GM19372 (cell line): ENCODE measurements around the gene DMXL2.
"Not testable (repeated sequence)": the region's sequence is repeated elsewhere in the genome, so short reads cannot be mapped to it uniquely, and the experiment has no call there.

ENCODE experiments used
- ATAC-seq: cut with Tn5 transposase; IDR thresholded peaks from one replicate; pipeline ENCODE4 v1.9.1; 2021; ENCODE audit warnings: mild to moderate bottlenecking, low read depth, moderate library complexity; ENCODE audit not compliant: unreplicated experiment

The DMXL2 gene

DNA sequence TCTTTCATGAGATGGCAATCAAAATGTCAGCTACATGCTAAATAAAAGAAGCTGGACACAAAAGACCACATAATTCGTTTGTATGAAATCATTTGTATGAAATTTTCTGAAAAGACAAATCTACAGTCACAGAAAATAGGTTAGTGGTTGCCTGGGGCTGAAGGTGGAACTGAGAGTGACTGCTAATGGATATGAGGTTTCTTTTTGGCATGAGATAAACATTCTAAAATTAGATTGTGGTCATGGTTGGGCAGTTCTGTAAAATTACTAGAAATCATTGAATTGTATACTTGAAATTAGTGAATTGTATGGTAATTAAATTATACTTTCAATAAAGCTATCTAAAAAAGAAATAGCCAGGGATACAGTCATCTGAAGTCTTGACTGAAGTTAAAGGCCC, 2.7 kb upstream of the DMXL2 start:
- peak; percentile 33 for ATAC-seq

DNA sequence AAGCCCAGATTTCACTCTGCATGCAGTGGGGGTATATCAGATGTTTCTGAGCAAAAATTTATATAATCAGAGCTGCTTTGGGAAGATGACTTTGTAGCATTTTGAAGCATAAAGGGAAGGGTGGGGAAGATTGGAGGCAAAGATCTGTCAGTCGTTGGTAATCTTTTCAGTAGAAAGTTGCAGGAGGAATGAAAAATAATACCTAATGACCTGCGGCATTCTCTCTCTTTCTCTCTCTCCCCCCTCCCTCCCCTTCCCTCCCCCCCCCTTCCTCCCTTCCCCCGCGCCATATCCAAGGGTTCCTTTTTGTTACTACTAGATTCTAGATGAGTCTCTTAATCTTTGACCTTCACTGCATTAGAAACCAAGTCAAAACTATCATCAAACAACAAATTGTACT, 1.5 kb upstream of the DMXL2 start:
- no peak for ATAC-seq

DNA sequence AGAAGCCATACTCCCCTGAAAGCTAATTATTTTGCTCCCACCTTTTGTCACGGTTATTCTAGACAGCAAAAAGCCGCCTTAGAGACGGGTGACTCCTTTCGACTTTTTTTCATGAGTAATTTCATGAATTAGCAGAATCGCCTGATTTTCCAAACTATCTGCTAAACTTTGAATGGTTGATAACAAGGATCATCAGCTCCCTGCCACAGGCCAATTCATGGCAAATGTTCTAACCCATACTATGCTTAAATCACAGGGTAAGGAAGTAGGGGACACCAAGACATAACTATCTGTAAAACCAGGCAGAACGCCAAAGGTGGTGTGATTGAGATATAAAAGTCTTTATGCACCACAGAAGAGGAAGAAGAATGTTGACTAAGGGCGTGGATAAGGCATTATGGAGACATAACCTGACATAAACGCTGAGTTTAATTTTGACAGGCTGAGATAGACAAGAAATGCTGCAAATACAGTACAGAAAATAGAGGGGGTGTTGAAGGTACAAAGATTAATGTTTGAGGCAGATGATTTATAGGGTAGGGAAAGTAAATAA, 891 bp upstream of the DMXL2 start:
- no peak for ATAC-seq

DNA sequence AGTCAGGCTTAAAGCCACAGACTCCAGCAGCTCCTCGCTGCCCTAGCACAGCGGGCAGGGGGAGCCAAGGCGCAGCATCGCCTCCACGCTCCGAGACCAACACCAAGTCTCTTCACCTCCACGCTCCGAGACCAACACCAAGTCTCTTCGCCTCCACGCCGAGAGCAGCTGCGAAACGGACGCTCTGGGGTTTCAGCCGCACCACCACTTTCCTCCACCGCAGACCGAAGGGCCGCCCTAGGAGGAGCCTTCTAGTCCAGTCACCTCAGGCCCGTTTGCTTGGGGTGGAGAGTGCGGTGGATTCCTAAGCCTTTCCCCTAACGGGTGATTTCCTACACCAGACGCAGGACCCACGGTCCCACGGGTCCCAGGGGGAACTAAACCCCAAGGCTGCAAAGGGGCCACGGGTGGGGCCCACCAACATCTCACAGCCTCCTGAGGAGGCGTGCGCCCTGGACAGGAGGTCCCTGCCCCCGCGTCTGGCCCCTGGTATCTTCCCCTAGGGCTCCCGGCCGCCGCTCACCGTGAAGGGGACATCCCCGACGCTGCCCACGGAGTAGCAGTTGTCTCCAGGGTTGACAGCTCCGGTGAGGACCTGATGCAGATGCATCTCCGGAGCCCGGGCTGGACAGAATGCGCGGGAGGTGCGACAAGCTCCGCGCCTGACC, 501 bp downstream of the DMXL2 start:
- peak; percentile 38 for ATAC-seq

DNA sequence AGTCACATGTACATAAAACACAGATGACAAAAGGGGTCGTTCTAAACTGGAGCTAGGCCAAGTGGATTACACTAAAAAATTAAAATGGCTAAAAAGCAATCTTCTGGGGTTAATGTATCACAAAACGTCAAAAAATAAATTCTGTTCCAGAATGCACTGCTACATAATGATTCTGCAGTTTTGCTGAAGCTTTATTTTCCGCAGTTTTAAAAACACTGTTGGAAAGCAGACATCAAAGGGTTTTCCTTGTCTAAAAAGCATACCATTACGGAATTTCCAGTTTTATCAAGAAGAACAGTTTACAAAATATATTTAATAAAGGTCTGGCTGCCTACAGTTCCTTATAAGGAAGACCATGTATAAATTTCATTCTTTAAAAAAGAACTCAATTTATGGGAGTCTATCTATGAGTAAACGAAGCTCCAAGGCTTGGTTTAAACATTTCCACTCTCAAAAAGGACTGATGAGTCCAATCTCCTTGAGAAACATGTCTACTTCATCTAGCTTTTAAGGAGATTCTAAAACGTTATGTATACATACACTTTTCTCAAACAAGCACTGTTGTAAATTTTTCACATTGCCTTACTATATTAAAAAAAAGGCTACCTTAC, 1.3 kb downstream of the DMXL2 start:
- ATAC-seq: no peak

DNA sequence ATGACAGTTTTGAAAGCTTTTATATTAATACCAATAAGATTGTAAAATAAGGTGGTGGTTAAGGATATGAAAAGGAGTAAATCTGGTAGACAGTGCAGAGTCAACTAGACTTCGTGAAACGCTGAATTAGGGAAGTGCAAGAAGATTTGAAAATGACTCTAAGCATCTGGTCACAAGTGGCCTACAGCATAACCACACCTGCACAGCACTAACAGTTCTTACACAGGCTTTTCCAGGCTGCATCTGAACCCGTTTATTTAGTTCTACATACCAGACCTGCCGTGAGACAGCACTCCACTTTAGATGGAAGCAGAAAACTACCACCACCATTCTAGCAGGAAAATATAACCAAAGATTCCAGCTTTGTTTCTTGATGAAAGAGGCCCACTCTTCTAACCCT, 1.9 kb downstream of the DMXL2 start:
- ATAC-seq: no peak

DNA sequence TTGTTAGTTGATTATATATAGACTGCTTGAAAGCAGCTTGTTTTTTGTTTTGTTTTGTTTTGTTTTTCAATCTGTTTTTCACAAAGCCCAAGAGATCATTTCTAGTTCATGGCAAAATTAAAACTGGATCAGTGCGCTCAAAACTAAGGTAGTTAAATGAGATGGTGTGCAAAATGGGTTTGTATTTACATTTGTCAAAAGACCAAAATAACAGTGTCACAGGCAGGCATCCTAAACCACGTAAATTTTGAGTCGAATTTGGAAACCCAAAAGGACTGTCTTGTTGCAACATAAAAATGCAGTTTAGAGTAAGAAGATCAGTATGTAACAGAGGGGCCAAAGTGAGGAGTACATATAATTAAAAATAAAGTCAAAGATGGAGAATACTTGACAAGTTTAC, 2.4 kb downstream of the DMXL2 start:
- ATAC-seq: no peak

DNA sequence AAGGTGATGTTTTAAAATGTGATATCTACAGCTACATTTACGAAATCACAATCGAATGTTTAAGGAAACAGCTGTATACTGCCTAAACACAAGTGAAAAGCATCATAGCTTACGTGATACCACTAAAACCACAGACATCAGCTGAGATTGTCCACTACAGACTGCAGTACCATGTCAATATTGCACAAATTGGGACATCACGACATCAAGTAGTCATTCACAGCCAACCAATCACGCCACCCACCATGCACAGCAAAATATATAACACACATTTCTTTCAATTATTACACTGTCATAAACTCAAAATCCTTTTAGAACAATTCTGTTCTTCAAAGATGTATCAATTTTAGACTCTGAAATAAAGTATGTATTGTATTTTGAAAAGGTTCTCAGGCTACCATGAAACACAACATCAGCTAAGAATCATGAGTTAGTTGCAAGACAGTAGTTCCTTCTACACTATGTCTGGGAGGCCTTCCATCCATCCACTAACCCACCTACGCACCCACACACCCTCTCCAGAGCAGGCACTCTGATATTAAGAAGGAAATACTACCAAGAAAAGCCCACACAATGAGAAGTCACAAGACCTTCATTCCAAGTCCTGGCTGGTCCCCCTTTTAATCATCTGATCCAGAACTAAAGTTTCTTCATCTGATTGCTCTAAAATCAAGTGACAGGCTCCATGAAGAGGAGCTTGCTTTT, 3.1 kb downstream of the DMXL2 start:
- no peak for ATAC-seq

DNA sequence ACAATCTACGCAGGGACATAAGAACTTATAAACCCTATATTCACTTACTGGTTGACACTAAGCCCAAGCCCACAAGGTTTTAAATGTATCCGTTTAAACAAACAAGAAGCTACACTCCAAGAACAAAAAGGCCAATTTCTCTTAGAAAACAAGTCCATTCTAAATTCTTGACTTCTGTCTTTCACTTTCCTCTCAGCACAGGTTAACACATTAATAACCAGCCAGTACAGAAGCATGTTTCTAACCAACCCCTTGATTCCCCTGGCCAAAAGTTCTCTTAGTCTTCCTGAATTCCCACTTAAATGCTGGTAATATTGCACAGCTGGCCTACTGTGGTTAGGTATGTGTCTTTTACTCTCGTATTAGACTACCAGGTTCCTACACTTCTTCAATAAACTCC, 4.7 kb downstream of the DMXL2 start:
- no peak for ATAC-seq

DNA sequence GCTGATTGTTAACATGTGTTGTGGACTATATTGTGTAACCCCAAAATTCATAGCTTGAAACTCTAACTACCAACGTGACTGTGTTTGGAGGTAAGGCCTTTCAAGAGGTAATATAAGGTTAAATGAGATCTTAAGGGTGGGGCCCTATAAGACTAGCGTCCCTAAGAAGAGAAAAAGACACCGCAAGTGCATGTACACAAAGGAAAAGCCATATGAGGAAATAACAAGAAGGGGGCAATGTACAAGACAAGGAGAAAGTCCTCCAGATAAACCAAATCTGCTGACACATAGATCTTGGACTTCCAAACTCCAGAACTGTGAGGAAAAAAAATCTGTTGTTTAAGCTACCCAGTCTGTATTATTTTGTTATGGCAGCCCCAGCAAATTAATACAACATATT, 8.6 kb downstream of the DMXL2 start:
- no peak for ATAC-seq

DNA sequence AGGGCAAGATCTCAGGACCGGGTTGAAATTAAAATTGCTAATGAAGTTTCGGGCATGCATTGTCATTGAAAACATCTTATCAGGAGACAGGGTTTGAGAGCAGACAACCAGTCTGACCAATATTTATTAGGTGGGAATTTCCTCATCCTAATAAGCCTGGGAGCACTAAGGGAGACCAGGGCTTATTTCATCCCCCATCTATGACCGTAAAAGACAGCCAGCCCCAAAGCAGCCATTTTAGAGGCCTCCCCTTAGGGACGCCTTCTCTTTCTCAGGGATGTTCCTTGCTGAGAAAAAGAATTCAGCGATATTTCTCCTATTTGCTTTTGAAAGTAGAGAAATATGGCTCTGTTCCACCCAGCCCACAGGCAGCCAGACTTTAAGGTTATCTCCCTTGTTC, 9.9 kb downstream of the DMXL2 start:
- ATAC-seq: not testable (repeated sequence)

DNA sequence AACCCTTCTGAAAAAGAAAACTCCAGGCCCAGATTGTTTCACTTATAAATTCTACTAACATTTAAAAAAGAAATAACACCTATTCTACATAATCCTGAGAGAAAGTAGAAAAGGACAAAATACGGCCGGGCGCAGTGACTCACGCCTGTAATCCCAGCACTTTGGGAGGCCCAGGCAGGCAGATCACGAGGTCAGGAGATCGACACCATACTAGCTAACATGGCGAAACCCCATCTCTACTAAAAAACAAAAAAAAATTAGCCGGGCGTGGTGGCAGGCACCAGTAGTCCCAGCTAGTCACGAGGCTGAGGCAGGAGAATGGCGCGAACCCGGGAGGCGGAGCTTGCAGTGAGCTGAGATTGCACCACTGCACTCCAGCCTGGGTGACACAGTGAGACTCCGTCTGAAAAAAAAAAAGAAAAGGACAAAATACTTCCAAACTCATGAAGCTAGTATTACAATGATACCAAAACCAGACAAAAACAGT, 19.1 kb downstream of the DMXL2 start:
- ATAC-seq: not testable (repeated sequence)

DNA sequence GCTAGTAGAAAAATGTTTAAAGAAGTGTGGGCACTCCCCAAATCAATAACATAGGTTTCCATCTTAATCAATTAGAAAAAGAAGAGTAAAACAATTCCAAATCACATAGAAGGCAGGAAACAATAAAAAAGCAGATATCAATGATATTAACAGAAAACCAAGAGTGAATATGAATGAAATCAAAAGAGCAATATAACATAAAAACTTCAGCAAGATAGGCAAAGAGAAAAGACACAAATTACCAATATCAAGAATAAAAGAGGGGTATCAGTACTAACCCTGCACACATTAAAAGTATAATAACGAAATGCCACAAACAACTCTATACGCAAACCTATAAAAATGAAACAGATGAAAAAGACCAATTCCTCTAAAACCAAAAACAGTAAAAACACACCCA, 19.6 kb downstream of the DMXL2 start:
- no peak for ATAC-seq

DNA sequence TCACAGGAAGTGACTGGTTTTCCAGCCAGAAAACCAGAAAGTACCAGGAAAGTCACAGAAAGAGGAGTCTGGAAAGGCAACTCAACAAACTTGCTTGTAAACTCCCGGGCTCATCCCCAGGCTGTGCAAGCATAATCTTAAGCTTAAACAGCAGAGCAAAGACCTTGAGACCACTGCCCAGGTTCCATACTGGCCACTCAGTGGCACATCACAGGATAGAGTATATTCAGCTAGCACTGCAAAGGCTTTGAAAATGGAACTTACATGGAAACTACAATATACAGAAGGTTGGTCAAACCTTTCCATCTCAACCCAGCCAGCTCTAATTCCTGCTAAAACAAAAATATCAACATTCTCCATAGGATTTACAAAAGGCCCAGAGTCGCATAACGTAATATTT, 20.1 kb downstream of the DMXL2 start:
- ATAC-seq: no peak

DNA sequence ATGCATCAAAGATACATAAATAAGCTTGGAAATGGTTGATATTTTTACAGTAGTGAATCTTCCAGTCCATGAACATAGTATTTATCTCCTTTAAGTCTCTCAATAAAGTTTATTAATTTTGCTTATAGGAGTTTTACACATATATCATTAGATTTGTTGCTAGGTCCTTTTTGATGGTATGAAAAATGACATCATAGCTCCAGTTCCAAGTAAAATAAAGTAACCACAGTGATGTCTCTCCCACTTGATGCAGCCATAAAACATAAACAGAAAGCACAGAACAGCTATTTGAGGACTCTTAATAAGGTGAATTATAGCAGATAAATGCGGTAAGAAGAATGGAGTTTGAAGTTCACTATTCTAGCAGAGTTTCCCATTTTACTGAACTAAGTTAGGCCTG, 20.8 kb downstream of the DMXL2 start:
- ATAC-seq: no peak

DNA sequence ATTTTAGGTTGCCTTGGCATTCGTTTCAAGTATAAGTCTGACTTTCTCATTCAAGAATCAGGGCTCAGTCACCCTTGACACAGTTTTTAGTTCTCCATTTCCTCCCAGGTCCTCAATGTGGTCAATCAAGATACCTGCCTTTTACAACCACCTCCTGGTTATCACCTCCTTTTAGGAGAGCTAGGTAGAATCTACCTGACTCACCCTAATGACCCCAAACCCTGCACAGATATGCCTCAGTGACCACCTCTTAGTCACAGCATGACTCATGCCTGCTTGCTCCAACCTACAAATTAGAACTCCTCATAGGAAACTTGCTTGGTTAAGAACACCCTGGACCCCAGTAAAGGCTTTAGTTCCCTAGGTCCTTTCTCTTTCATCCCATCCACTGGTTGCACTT, 22.5 kb downstream of the DMXL2 start:
- no peak for ATAC-seq

DNA sequence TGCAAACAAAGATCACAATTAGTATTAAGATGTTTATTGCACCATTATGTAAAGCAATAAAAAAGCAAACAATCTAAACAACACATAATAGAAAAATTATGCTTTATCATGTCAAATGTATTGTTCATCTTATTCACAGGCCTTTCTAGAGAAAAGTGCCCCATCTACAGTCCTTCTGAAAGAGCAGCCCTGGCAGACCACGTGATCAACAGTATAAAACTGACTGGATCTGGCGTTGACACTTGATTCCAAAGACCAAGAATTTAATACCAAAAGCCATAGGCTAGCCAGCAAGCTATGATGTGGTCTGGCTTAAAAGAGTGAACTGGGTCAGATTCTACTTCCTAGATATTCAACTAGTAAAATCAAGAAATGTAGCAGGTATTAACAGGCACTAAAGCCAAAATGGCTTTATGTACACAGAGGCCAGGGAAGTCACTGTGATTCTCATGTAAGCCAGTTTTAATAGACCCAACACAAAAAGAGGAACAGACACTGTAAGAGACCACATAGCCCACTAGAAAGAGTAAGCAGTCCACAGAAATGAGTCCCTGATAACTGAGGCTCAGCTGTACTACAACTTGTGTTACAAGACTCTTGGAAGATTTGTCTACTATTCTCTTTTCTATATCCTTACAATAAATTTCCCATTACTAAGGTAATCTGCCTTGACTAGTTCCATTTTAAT, 32.5 kb downstream of the DMXL2 start:
- no peak for ATAC-seq

DNA sequence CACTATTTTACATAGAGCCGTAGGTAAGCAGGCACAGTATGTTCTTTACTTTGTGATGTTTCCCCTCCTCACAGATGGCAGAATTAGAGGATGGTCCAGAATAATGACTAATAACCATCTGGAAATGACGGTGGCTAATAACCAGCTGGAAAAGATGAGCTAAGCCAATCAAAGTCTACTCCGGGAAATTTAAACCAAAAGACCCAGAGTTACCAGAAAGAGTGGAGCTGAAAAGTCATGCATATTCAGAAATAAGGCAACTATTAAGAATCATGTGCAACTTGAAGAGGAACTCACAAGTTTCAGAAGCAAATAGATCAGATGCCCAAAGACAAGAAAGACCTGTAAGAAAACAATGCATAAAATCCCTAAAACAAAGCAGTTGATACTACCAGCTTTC, 33.6 kb downstream of the DMXL2 start:
- ATAC-seq: no peak

DNA sequence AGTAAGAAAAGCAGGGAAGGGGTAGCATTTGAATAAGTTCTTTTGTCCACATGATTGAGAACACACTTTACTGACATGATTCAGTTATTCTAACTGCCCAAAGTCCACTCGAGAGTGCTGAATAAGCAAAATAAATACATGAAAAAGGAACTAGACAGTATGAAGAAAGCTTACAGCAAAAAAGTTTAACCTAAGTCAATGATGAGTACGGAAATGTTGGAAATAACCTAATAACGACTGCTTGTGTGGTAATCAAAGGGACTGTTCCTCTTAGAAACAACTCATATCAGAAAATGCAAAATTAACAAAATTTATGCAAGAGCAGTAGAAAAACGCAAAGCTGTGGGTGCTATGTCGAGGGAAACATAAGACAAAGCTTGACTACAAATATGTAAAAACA, 36.6 kb downstream of the DMXL2 start:
- ATAC-seq: no peak

DNA sequence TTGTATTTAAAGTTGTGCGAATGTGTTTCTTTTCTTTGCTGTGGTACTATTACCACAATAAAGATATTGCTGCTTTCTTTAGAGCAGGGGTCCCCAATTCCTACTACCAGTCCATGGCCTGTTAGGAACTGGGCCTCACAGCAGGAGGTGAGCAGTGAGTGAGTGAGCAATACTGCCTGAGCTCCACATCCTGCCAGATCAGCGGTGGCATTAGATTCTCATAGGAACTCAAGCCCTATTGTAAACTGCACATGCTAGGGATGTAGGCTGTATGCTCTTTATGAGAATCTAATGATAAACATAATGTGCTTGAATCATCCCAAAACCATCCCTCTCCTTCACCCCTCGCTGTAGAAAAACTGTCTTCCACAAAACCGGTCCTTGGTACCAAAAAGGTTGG, 41.6 kb downstream of the DMXL2 start:
- ATAC-seq: no peak

DNA sequence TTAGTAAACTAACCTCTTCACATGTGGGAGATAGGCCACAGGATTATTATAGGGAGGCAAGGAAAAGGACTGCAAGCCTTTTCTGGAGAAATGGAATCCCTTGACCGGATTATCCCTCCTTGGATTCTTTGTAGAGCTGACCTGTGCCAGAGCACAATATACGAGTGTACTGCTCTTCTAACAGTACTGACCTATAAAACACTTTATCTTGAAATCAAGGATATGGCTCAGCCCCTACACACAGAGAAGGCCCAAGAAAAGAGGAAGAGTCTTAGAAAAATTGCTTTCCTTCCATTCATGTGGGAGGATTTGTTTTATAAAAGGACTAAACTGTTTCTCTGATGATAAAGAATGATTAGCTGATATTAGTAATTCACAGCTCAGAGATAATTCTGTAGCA, 42.2 kb downstream of the DMXL2 start:
- no peak for ATAC-seq
